Measurements from ENCODE around the gene FEV. TPM values are rescaled to one million over a fixed set of nuclear protein-coding genes. Genes with fewer than 3 reads are reported as not detected.
"Not testable (repeated sequence)": the region's sequence is repeated elsewhere in the genome, so short reads cannot be mapped to it uniquely, and the experiment has no call there.

Gene FEV
- total RNA-seq, 1 donor, result not detected

- Histone ChIP-seq H2AFZ (ENCODE audit: low read length) (no peak overlapping the region), H3K79me2 (ENCODE audit: insufficient read depth, low read length) (no peaks in the 10 kb centered on the region), H4K20me1 (ENCODE audit: insufficient read depth, low read length) (no peaks in the 10 kb centered on the region), H3K9me3 (ENCODE audit: low read depth, low read length) (no peaks in the 10 kb centered on the region), H3K36me3 (ENCODE audit: insufficient read depth, low read length) (no peaks in the 10 kb centered on the region), H3K4me3 (ENCODE audit: insufficient read depth, low read length) (no peak overlapping the region), H3K27ac (ENCODE audit: low read depth, low read length) (no peak overlapping the region), H3K27me3 (ENCODE audit: insufficient read depth, low read length) (peaks cover 17% of the 10 kb centered on the region), H3K4me1 (ENCODE audit: insufficient read depth, low read length) (no peaks in the 10 kb centered on the region), H3K4me2 (ENCODE audit: insufficient read depth, low read length) (no peak overlapping the region)
- TF ChIP-seq CTCF (IDR thresholded peaks at IDR 0.05; ENCODE audit: extremely low read depth, low read depth, low read length), result no peak
- DNase-seq (ENCODE audit: insufficient read length, low spot score, missing footprints), result no peak
Measured at GRCh38 chr2:218946621-218947020, 38.4 kb downstream of the FEV start.

GRCh38 chr2:218944759-218945404 lies 40.1 kb downstream of the FEV start:
- Histone ChIP-seq H3K9me3 (ENCODE audit: low read depth, low read length) (no peaks in the 10 kb centered on the region), H3K27ac (ENCODE audit: low read depth, low read length) (no peak overlapping the region), H3K79me2 (ENCODE audit: insufficient read depth, low read length) (no peaks in the 10 kb centered on the region), H2AFZ (ENCODE audit: low read length) (no peak overlapping the region), H4K20me1 (ENCODE audit: insufficient read depth, low read length) (no peaks in the 10 kb centered on the region), H3K4me1 (ENCODE audit: insufficient read depth, low read length) (no peaks in the 10 kb centered on the region), H3K4me3 (ENCODE audit: insufficient read depth, low read length) (no peak overlapping the region), H3K36me3 (ENCODE audit: insufficient read depth, low read length) (no peaks in the 10 kb centered on the region), H3K27me3 (ENCODE audit: insufficient read depth, low read length) (peaks cover 16% of the 10 kb centered on the region), H3K4me2 (ENCODE audit: insufficient read depth, low read length) (no peak overlapping the region)
- no peak for DNase-seq (ENCODE audit: insufficient read length, low spot score, missing footprints)
- TF ChIP-seq CTCF (IDR thresholded peaks at IDR 0.05; ENCODE audit: extremely low read depth, low read depth, low read length), result no peak

- not testable (repeated sequence) for H3K4me2 ChIP-seq (ENCODE audit: insufficient read depth, low read length); H3K4me1 ChIP-seq (ENCODE audit: insufficient read depth, low read length); DNase-seq (ENCODE audit: insufficient read length, low spot score, missing footprints); H3K4me3 ChIP-seq (ENCODE audit: insufficient read depth, low read length); H2AFZ ChIP-seq (ENCODE audit: low read length); H3K36me3 ChIP-seq (ENCODE audit: insufficient read depth, low read length); H3K9me3 ChIP-seq (ENCODE audit: low read depth, low read length); H3K27ac ChIP-seq (ENCODE audit: low read depth, low read length); H4K20me1 ChIP-seq (ENCODE audit: insufficient read depth, low read length); H3K79me2 ChIP-seq (ENCODE audit: insufficient read depth, low read length)
- peaks cover 16% of the 10 kb centered on the region for H3K27me3 ChIP-seq (ENCODE audit: insufficient read depth, low read length)
Measured at GRCh38 chr2:218931751-218932150, 53.2 kb downstream of the FEV start.

Small RNA genes within 50 kb of the gene (small RNA-seq; reads per million reads assigned to genes)
- gene MIR375, result not detected

Other genes with a start within 250 kb of the FEV start
- gene CYP27A1, start 203.0 kb downstream of the FEV start, total RNA-seq, result 21.2 and 25.0 TPM in 2 replicates
- under 0.01 and 0.29 TPM in 2 replicates for gene PRKAG3, start 153.4 kb downstream of the FEV start, total RNA-seq
- gene WNT6, start 125.4 kb downstream of the FEV start, total RNA-seq, result not detected in 2 replicates
- not detected in 2 replicates for gene WNT10A, start 104.3 kb downstream of the FEV start, total RNA-seq
- not detected in 2 replicates for gene CDK5R2, start 25.5 kb downstream of the FEV start, total RNA-seq
- gene CRYBA2, start 8.2 kb upstream of the FEV start, total RNA-seq, result not detected in 2 replicates
- not detected in 2 replicates for gene CFAP65, start 56.3 kb upstream of the FEV start, total RNA-seq
- gene IHH, start 75.7 kb upstream of the FEV start, total RNA-seq, result under 0.01 and 0.29 TPM in 2 replicates
- 21.7 and 23.0 TPM in 2 replicates for gene NHEJ1, start 175.6 kb upstream of the FEV start, total RNA-seq
- 1.4 and 1.5 TPM in 2 replicates for gene SLC23A3, start 184.8 kb upstream of the FEV start, total RNA-seq
- 26.1 and 26.5 TPM in 2 replicates for gene CNPPD1, start 191.7 kb upstream of the FEV start, total RNA-seq
- 109 and 121 TPM in 2 replicates for gene RETREG2, start 193.1 kb upstream of the FEV start, total RNA-seq
- 25.0 and 26.5 TPM in 2 replicates for gene ZFAND2B, start 221.6 kb upstream of the FEV start, total RNA-seq
- 26.2 and 28.2 TPM in 2 replicates for gene ABCB6, start 233.8 kb upstream of the FEV start, total RNA-seq
- 56.0 and 60.8 TPM in 2 replicates for gene ATG9A, start 244.5 kb upstream of the FEV start, total RNA-seq
- 35.1 TPM in 2 replicates for gene ANKZF1, start 244.6 kb upstream of the FEV start, total RNA-seq

Data from osteoblast (primary cell).